PC-3 (cell line): ENCODE data around the gene SERPINF2. TPM values are rescaled to one million over a fixed set of nuclear protein-coding genes. Genes with fewer than 3 reads are reported as not detected.

Experiments
- ATAC-seq: fragments of 200-7000 bp; cut with Tn5 transposase; 2 replicates; pipeline ENCODE4 v1.9.1; 2020; ENCODE audit warnings: mild to moderate bottlenecking, moderate library complexity
- BruUV-seq: library from RNA; stranded (reverse); fragments of 400-500 nt; replicated peaks from 2 replicates; lab custom pipeline; 2021; lab: Mats Ljungman, UMichigan
- CTCF ChIA-PET: fragments of 300-600 bp; sonication (Branson Sonifier 250); formaldehyde crosslinking; loops from one replicate; lab custom pipeline; 2022; ENCODE audit warnings: antibody characterized with exemption; lab: Charles Lee
- POLR2A ChIA-PET: fragments of 300-600 bp; sonication (Branson Sonifier 250); formaldehyde crosslinking; loops from one replicate; lab custom pipeline; 2022; ENCODE audit warnings: antibody characterized with exemption; ENCODE audit not compliant: unreplicated experiment; lab: Charles Lee
- DNase-seq: peaks from one replicate; pipeline ENCODE4 v3.0.0-alpha.2; 2015
- H2AFZ ChIP-seq: fragments of 300-600 bp; sonication (generic); 2 replicates; pipeline ENCODE4 v1.6.0; 2016; ENCODE audit warnings: antibody characterized with exemption, low read length
- H3F3A ChIP-seq: fragments of 300-600 bp; sonication (generic); one replicate; pipeline ENCODE4 v1.6.0; 2017; ENCODE audit warnings: antibody characterized with exemption, low read length, control low read depth, mild to moderate bottlenecking; ENCODE audit not compliant: unreplicated experiment
- H3K27ac ChIP-seq: fragments of 300-600 bp; sonication (generic); 2 replicates; pipeline ENCODE4 v1.5.1; 2016; ENCODE audit warnings: mild to moderate bottlenecking, low read length
- H3K27me3 ChIP-seq: fragments of 300-600 bp; sonication (generic); 2 replicates; pipeline ENCODE4 v1.6.1; 2016; ENCODE audit warnings: low read length, mixed read lengths
- H3K36me3 ChIP-seq: fragments of 300-600 bp; sonication (generic); 2 replicates; pipeline ENCODE4 v1.6.1; 2016; ENCODE audit warnings: low read depth, mixed run types, low read length, mixed read lengths
- H3K4me1 ChIP-seq: fragments of 300-600 bp; sonication (generic); 2 replicates; pipeline ENCODE4 v1.5.1; 2016; ENCODE audit warnings: low read length; ENCODE audit not compliant: insufficient read depth
- H3K4me2 ChIP-seq: fragments of 300-600 bp; sonication (generic); 2 replicates; pipeline ENCODE4 v1.6.0; 2016; ENCODE audit warnings: low read length
- H3K4me3 ChIP-seq: fragments of 300-600 bp; sonication (generic); 2 replicates; pipeline ENCODE4 v1.5.1; 2016; ENCODE audit warnings: mild to moderate bottlenecking, low read length, mixed read lengths
- H3K79me2 ChIP-seq: fragments of 300-600 bp; sonication (generic); 2 replicates; pipeline ENCODE4 v1.6.1; 2017; ENCODE audit warnings: low read length, mixed read lengths
- H3K9ac ChIP-seq: fragments of 300-600 bp; sonication (generic); 2 replicates; pipeline ENCODE4 v1.6.0; 2016; ENCODE audit warnings: mild to moderate bottlenecking, low read length
- H3K9me2 ChIP-seq: fragments of 300-600 bp; sonication (generic); replicated peaks from 2 replicates; pipeline ENCODE4 v1.6.1; 2016; ENCODE audit warnings: mixed run types, low read length, mixed read lengths
- H3K9me3 ChIP-seq: fragments of 300-600 bp; sonication (generic); 2 replicates; pipeline ENCODE4 v1.6.1; 2016; ENCODE audit warnings: low read length, mixed read lengths
- H4K20me1 ChIP-seq: fragments of 300-600 bp; sonication (generic); 2 replicates; pipeline ENCODE4 v1.6.1; 2016; ENCODE audit warnings: low read length, mixed read lengths
- CTCF ChIP-seq: fragments of 300-600 bp; sonication (generic); conservative IDR thresholded peaks from 2 replicates; pipeline ENCODE4 v1.5.1; 2017; ENCODE audit warnings: antibody characterized with exemption, low read depth, mild to moderate bottlenecking, low read length
- EZH2 ChIP-seq: fragments of 300-600 bp; sonication (generic); IDR thresholded peaks from one replicate; pipeline ENCODE4 v1.6.1; 2017; ENCODE audit warnings: antibody characterized with exemption, mild to moderate bottlenecking, low read length; ENCODE audit not compliant: unreplicated experiment
- EZH2phosphoT487 ChIP-seq: fragments of 300-600 bp; sonication (generic); IDR thresholded peaks from 2 replicates; pipeline ENCODE4 v1.6.1; 2018; ENCODE audit warnings: mild to moderate bottlenecking, antibody characterized with exemption, low read length, borderline replicate concordance
- intact Hi-C: fragments of 100-400 bp; cut with micrococcal nuclease; formaldehyde crosslinking; loops from 2 replicates; pipeline ENCODE4 v1.9.0; 2023
- total RNA-seq: library from RNA; depleted of rRNA; stranded (reverse); fragments of >200 nt; gene quantifications from 2 replicates; pipeline ENCODE4 v1.2.3, GENCODE V29; 2014

Gene SERPINF2
- total RNA-seq, 1 experiment from 2014 or later, result 2.5 TPM

- ATAC-seq (peak; percentile 98), DNase-seq (peak; percentile 87)
- TF ChIP-seq EZH2phosphoT487 (no peak), EZH2 (no peak), CTCF (no peak)
- ChIA-PET POLR2A (interaction anchor here (0.6 to 1.1 kb wide), 4 partner anchors 53 to 121 kb away, joined by 3 to 5 read pairs (median 4); no protein-coding TSS in a partner anchor), CTCF (interaction anchor here (0.6 kb wide), 1 partner anchor 78 kb away, joined by 3 read pairs; no protein-coding TSS in a partner anchor)
- Histone ChIP-seq H2AFZ (peak overlapping the region; percentile 59; the same call in 1 of the 2 replicates), H3K27me3 (no peaks in the 10 kb centered on the region), H3K27ac (peak overlapping the region; percentile 79), H3K9me3 (no peaks in the 10 kb centered on the region), H4K20me1 (no peaks in the 10 kb centered on the region), H3K79me2 (no peaks in the 10 kb centered on the region), H3K9me2 (no peaks in the 10 kb centered on the region), H3K9ac (peak overlapping the region; percentile 43), H3K4me3 (no peak overlapping the region), H3F3A (no peaks in the 10 kb centered on the region), H3K4me2 (peak overlapping the region; percentile 69), H3K4me1 (peaks cover 15% of the 10 kb centered on the region), H3K36me3 (no peaks in the 10 kb centered on the region; the same call in 1 of the 2 replicates)
- intact Hi-C loops, result no loop called here
- BruUV-seq, result TSS peak; percentile 51
These were observed 44.7 kb downstream of the SERPINF2 start for GRCh38 chr17:1787301-1787902.

- Histone ChIP-seq H3K27ac (no peak overlapping the region), H3K9me2 (no peaks in the 10 kb centered on the region), H3K9ac (no peak overlapping the region), H3K4me2 (no peak overlapping the region), H3K79me2 (no peaks in the 10 kb centered on the region), H3K4me1 (peaks cover 15% of the 10 kb centered on the region), H3K9me3 (no peaks in the 10 kb centered on the region), H3K4me3 (no peak overlapping the region), H4K20me1 (no peaks in the 10 kb centered on the region), H2AFZ (no peak overlapping the region), H3F3A (no peaks in the 10 kb centered on the region), H3K27me3 (no peaks in the 10 kb centered on the region), H3K36me3 (no peaks in the 10 kb centered on the region; the same call in 1 of the 2 replicates)
- TF ChIP-seq EZH2 (no peak), EZH2phosphoT487 (no peak), CTCF (no peak)
- ATAC-seq (no peak), DNase-seq (no peak)
- intact Hi-C loops, result no loop called here
- ChIA-PET POLR2A (no interaction called here), CTCF (no interaction called here)
- BruUV-seq, result no TSS peak
These were observed 47.3 kb downstream of the SERPINF2 start for GRCh38 chr17:1789936-1790335.
